ENCODE data around the gene LPIN1. TPM values are rescaled to one million over a fixed set of nuclear protein-coding genes. Genes with fewer than 3 reads are reported as not detected.

LPIN1 gene
- total and polyA plus RNA-seq, 2 of the 13 experiments (the other 11 are each of a cell fraction or from before 2014, with no cell fraction given), result 9.7 to 19.4 TPM

DNA sequence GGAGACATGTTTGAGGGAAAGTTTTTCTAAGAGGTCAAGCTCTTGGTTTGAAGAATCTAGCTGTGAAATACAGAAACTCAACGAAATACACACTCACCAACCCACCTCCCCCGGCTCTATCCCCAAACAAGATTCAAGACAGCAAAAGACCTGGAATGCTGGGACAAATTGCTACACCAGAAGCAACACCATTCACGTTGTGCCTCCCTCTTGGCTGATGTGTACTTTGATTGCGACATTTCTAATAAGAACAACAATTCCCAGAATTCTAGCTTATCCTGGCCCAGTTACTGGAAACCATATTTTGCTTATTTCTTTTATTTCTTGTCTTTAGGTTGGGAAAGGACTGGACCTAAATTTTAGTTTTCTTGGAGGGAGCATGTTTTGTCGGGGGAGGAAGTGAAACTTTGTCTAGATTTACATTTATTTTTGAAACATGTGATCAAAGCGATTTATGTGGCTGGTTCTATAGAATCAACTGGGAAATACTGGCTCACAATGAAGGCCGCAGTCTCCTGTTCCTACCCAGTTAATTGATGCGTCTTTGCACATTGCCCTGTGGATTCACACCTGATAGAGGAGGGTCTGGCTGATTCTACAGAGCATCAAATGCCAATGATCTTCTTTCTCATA, 29.6 kb upstream of the LPIN1 start (continued):
- TF ChIP-seq, protein P1, sequence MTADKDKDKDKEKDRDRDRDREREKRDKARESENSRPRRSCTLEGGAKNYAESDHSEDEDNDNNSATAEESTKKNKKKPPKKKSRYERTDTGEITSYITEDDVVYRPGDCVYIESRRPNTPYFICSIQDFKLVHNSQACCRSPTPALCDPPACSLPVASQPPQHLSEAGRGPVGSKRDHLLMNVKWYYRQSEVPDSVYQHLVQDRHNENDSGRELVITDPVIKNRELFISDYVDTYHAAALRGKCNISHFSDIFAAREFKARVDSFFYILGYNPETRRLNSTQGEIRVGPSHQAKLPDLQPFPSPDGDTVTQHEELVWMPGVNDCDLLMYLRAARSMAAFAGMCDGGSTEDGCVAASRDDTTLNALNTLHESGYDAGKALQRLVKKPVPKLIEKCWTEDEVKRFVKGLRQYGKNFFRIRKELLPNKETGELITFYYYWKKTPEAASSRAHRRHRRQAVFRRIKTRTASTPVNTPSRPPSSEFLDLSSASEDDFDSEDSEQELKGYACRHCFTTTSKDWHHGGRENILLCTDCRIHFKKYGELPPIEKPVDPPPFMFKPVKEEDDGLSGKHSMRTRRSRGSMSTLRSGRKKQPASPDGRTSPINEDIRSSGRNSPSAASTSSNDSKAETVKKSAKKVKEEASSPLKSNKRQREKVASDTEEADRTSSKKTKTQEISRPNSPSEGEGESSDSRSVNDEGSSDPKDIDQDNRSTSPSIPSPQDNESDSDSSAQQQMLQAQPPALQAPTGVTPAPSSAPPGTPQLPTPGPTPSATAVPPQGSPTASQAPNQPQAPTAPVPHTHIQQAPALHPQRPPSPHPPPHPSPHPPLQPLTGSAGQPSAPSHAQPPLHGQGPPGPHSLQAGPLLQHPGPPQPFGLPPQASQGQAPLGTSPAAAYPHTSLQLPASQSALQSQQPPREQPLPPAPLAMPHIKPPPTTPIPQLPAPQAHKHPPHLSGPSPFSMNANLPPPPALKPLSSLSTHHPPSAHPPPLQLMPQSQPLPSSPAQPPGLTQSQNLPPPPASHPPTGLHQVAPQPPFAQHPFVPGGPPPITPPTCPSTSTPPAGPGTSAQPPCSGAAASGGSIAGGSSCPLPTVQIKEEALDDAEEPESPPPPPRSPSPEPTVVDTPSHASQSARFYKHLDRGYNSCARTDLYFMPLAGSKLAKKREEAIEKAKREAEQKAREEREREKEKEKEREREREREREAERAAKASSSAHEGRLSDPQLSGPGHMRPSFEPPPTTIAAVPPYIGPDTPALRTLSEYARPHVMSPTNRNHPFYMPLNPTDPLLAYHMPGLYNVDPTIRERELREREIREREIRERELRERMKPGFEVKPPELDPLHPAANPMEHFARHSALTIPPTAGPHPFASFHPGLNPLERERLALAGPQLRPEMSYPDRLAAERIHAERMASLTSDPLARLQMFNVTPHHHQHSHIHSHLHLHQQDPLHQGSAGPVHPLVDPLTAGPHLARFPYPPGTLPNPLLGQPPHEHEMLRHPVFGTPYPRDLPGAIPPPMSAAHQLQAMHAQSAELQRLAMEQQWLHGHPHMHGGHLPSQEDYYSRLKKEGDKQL (CRISPR knock-in tag; IDR thresholded peaks at IDR 0.05; ENCODE audit: low read depth), result 0 out of 2 replicates have a peak, but pooled peaks have one; percentile 14
- TF ChIP-seq SOX6 (IDR thresholded peaks at IDR 0.05) (no peak), SOX6 (CRISPR knock-in tag; IDR thresholded peaks at IDR 0.05) (peak; percentile 48), MBNL3 (CRISPR knock-in tag; conservative IDR thresholded peaks at IDR 0.05) (no peak), CC2D1A (CRISPR knock-in tag; IDR thresholded peaks at IDR 0.05) (no peak), ZNF75D (CRISPR knock-in tag; IDR thresholded peaks at IDR 0.05; ENCODE audit: borderline replicate concordance) (no peak), TEAD3 (CRISPR knock-in tag; optimal IDR thresholded peaks at IDR 0.05; ENCODE audit: borderline replicate concordance) (peak; percentile 77), NFKBIZ (CRISPR knock-in tag; IDR thresholded peaks at IDR 0.05) (peak; percentile 60; the same call in 1 of the 2 replicates), HNF4A (CRISPR knock-in tag; IDR thresholded peaks at IDR 0.05) (0 out of 2 replicates have a peak, but pooled peaks have one; percentile 10), ZNF777 (CRISPR knock-in tag; IDR thresholded peaks at IDR 0.05) (no peak), SOX13 (IDR thresholded peaks at IDR 0.05) (no peak), SOX13 (CRISPR knock-in tag; conservative IDR thresholded peaks at IDR 0.05 in 1 of 2, IDR thresholded peaks at IDR 0.05 in 1 of 2) (peak in 1 of 2 experiments; percentile 70; a peak in 1 of 4 replicates), ZNF12 (CRISPR knock-in tag; IDR thresholded peaks at IDR 0.05) (0 out of 2 replicates have a peak, but pooled peaks have one; percentile 9), MED1 (CRISPR knock-in tag; IDR thresholded peaks at IDR 0.05) (peak; percentile 37; the same call in 1 of the 2 replicates), SIN3A (IDR thresholded peaks at IDR 0.05; ENCODE audit: borderline replicate concordance, low read depth, low read length) (no peak), MAFG (CRISPR knock-in tag; IDR thresholded peaks at IDR 0.05) (no peak), ZNF850 (CRISPR knock-in tag; conservative IDR thresholded peaks at IDR 0.05) (no peak), NCOA2 (CRISPR knock-in tag; IDR thresholded peaks at IDR 0.05) (peak; percentile 90)
- TF ChIP-seq, protein P2, sequence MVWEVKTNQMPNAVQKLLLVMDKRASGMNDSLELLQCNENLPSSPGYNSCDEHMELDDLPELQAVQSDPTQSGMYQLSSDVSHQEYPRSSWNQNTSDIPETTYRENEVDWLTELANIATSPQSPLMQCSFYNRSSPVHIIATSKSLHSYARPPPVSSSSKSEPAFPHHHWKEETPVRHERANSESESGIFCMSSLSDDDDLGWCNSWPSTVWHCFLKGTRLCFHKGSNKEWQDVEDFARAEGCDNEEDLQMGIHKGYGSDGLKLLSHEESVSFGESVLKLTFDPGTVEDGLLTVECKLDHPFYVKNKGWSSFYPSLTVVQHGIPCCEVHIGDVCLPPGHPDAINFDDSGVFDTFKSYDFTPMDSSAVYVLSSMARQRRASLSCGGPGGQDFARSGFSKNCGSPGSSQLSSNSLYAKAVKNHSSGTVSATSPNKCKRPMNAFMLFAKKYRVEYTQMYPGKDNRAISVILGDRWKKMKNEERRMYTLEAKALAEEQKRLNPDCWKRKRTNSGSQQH (CRISPR knock-in tag; IDR thresholded peaks at IDR 0.05; ENCODE audit: low read depth), result no peak
- TF ChIP-seq, protein P3, sequence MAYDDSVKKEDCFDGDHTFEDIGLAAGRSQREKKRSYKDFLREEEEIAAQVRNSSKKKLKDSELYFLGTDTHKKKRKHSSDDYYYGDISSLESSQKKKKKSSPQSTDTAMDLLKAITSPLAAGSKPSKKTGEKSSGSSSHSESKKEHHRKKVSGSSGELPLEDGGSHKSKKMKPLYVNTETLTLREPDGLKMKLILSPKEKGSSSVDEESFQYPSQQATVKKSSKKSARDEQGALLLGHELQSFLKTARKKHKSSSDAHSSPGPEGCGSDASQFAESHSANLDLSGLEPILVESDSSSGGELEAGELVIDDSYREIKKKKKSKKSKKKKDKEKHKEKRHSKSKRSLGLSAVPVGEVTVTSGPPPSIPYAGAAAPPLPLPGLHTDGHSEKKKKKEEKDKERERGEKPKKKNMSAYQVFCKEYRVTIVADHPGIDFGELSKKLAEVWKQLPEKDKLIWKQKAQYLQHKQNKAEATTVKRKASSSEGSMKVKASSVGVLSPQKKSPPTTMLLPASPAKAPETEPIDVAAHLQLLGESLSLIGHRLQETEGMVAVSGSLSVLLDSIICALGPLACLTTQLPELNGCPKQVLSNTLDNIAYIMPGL (CRISPR knock-in tag; IDR thresholded peaks at IDR 0.05; ENCODE audit: borderline replicate concordance in 1 of 2, low read depth in 1 of 2), result no peak
- TF ChIP-seq, protein P4, sequence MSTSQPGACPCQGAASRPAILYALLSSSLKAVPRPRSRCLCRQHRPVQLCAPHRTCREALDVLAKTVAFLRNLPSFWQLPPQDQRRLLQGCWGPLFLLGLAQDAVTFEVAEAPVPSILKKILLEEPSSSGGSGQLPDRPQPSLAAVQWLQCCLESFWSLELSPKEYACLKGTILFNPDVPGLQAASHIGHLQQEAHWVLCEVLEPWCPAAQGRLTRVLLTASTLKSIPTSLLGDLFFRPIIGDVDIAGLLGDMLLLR (CRISPR knock-in tag; IDR thresholded peaks at IDR 0.05), result no peak
